OCI-LY7 (cell line): ENCODE results near the gene IRF2BP1. TPM values are rescaled to one million over a fixed set of nuclear protein-coding genes. Genes with fewer than 3 reads are reported as not detected.

Experiments
- BruUV-seq: library from RNA; stranded (reverse); fragments of 400-500 nt; replicated peaks from 2 replicates; lab custom pipeline; 2021; lab: Mats Ljungman, UMichigan
- CTCF ChIA-PET: fragments of 300-600 bp; sonication (Branson Sonifier 250); formaldehyde crosslinking; loops from one replicate; lab custom pipeline; 2022; ENCODE audit warnings: antibody characterized with exemption; ENCODE audit not compliant: unreplicated experiment; lab: Charles Lee
- POLR2A ChIA-PET: fragments of 300-600 bp; sonication (Branson Sonifier 250); formaldehyde crosslinking; loops from one replicate; lab custom pipeline; 2022; ENCODE audit warnings: antibody characterized with exemption; lab: Charles Lee
- DNase-seq: peaks from one replicate; pipeline ENCODE4 v3.0.0-alpha.2; 2015; ENCODE audit warnings: low spot score
- H2AFZ ChIP-seq: fragments of 200-600 bp; sonication (generic), shearing (Covaris generic); 2 replicates; pipeline ENCODE4 v1.6.1; 2014; ENCODE audit warnings: mild to moderate bottlenecking, antibody characterized with exemption, low read length, moderate library complexity
- H3K27ac ChIP-seq: fragments of 200-600 bp; sonication (generic); 2 replicates; pipeline ENCODE4 v1.5.1; 2014; ENCODE audit warnings: mixed run types, low read depth, mild to moderate bottlenecking, moderate library complexity, low read length, inconsistent platforms; ENCODE audit not compliant: poor library complexity, severe bottlenecking
- H3K36me3 ChIP-seq: fragments of 200-600 bp; sonication (generic); 2 replicates; pipeline ENCODE4 v1.6.1; 2014; ENCODE audit warnings: mild to moderate bottlenecking, antibody characterized with exemption, low read length, moderate library complexity, mixed read lengths; ENCODE audit not compliant: insufficient read depth
- H3K4me1 ChIP-seq: fragments of 200-600 bp; sonication (generic); 2 replicates; pipeline ENCODE4 v1.5.1; 2014; ENCODE audit warnings: mild to moderate bottlenecking, low read length; ENCODE audit not compliant: insufficient read depth, poor library complexity, severe bottlenecking
- H3K4me2 ChIP-seq: fragments of 200-600 bp; sonication (generic); 2 replicates; pipeline ENCODE4 v1.6.1; 2014; ENCODE audit warnings: mild to moderate bottlenecking, low read length
- H3K4me3 ChIP-seq: fragments of 200-600 bp; sonication (generic); 2 replicates; pipeline ENCODE4 v1.5.1; 2014; ENCODE audit warnings: mild to moderate bottlenecking, low read depth, low read length; ENCODE audit not compliant: poor library complexity, severe bottlenecking
- H3K79me2 ChIP-seq: fragments of 200-600 bp; sonication (generic); 2 replicates; pipeline ENCODE4 v1.6.1; 2016; ENCODE audit warnings: low read depth, mild to moderate bottlenecking, low read length, moderate library complexity, mixed read lengths; ENCODE audit not compliant: insufficient read depth
- H3K9me2 ChIP-seq: fragments of 200-600 bp; sonication (generic); 2 replicates; pipeline ENCODE4 v1.6.1; 2016; ENCODE audit warnings: mild to moderate bottlenecking, low read length, mixed read lengths; ENCODE audit not compliant: insufficient read depth
- H3K9me3 ChIP-seq: fragments of 200-600 bp; sonication (generic); 2 replicates; pipeline ENCODE4 v1.6.1; 2014; ENCODE audit warnings: mild to moderate bottlenecking, mixed run types, low read length, mixed read lengths
- H4K20me1 ChIP-seq: fragments of 200-600 bp; sonication (generic); 2 replicates; pipeline ENCODE4 v1.6.1; 2014; ENCODE audit warnings: mild to moderate bottlenecking, antibody characterized with exemption, low read length, moderate library complexity, mixed read lengths; ENCODE audit not compliant: insufficient read depth
- CTCF ChIP-seq: fragments of 200-600 bp; sonication (generic); conservative IDR thresholded peaks from 2 replicates; pipeline ENCODE4 v1.5.1; 2014; ENCODE audit warnings: mild to moderate bottlenecking, antibody characterized with exemption, low read length, moderate library complexity, mixed read lengths
- EZH2phosphoT487 ChIP-seq: fragments of 200-600 bp; sonication (generic); IDR thresholded peaks from 2 replicates; pipeline ENCODE4 v1.6.1; 2018; ENCODE audit warnings: low read depth, borderline replicate concordance, mild to moderate bottlenecking, mixed run types, antibody characterized with exemption, low read length, moderate library complexity, mixed read lengths
- intact Hi-C: fragments of 100-400 bp; cut with micrococcal nuclease; formaldehyde crosslinking; loops from one replicate; pipeline ENCODE4 v1.10.0; 2022; ENCODE audit not compliant: unreplicated experiment
- total RNA-seq, 2 experiments: library from RNA; depleted of rRNA in 1 of 2; stranded (reverse); fragments of >200 nt in 1 of 2; shearing (Covaris generic) in 1 of 2; gene quantifications; 2 replicates each; pipeline ENCODE4 v1.2.3, GENCODE V29; 2014 to 2022

The IRF2BP1 gene
- total RNA-seq, 2 experiments from 2014 or later, result 25.4 to 53.5 TPM

GRCh38 chr19:45902651-45903625, 17.0 kb upstream of the IRF2BP1 start:
- CTCF ChIA-PET, result no interaction called here
- H3K9me3 ChIP-seq, result no peaks in the 10 kb centered on the region
- no peaks in the 10 kb centered on the region for H3K9me2 ChIP-seq
- peaks cover 23% of the 10 kb centered on the region for H3K36me3 ChIP-seq
- peaks cover 18% of the 10 kb centered on the region; the same call in 1 of the 2 replicates for H3K79me2 ChIP-seq
- H3K4me3 ChIP-seq, result peak overlapping the region; percentile 94
- H3K4me1 ChIP-seq, result peaks cover 20% of the 10 kb centered on the region
- peak; percentile 98 for DNase-seq
- intact Hi-C loops, result loop anchor here (2.0 kb wide), 1 partner anchor 24 kb away; no protein-coding TSS in a partner anchor
- BruUV-seq, result no TSS peak
- TF ChIP-seq EZH2phosphoT487 (no peak), CTCF (no peak)
- POLR2A ChIA-PET, result interaction anchor here (1.2 to 2.1 kb wide), 3 partner anchors 9 to 39 kb away, joined by 3 to 8 read pairs (median 7); partner anchors contain the start of genes FOXA3 and SYMPK
- H3K27ac ChIP-seq, result peak overlapping the region; percentile 73
- H4K20me1 ChIP-seq, result no peaks in the 10 kb centered on the region
- peak overlapping the region; percentile 9; the same call in 1 of the 2 replicates for H2AFZ ChIP-seq
- H3K4me2 ChIP-seq, result peak overlapping the region; percentile 76

GRCh38 chr19:45901912-45902650, 16.1 kb upstream of the IRF2BP1 start, which contains the start of gene MYPOP:
Gene MYPOP, minus strand, starts transcription at chr19:45902613. Its CDS starts 840 bp downstream, at chr19:45901773.
- CTCF ChIA-PET, result no interaction called here
- 0 out of 2 replicates have a peak, but pooled peaks have one; percentile 28 for TF ChIP-seq CTCF
- TF ChIP-seq EZH2phosphoT487, result no peak
- Histone ChIP-seq H3K36me3 (peaks cover 30% of the 10 kb centered on the region), H3K9me3 (no peaks in the 10 kb centered on the region), H3K4me1 (peaks cover 20% of the 10 kb centered on the region), H3K79me2 (peaks cover 18% of the 10 kb centered on the region; the same call in 1 of the 2 replicates), H3K4me2 (peak within 1 kb of the TSS; percentile 81), H4K20me1 (no peaks in the 10 kb centered on the region), H2AFZ (peak within 1 kb of the TSS; percentile 36; the same call in 1 of the 2 replicates), H3K4me3 (peak within 1 kb of the TSS; percentile 94), H3K9me2 (no peaks in the 10 kb centered on the region), H3K27ac (peak within 1 kb of the TSS; percentile 73)
- BruUV-seq, result no TSS peak
- no peak for DNase-seq
- POLR2A ChIA-PET, result interaction anchor here (1.2 to 2.1 kb wide), 2 partner anchors 20 to 38 kb away, joined by 3 to 8 read pairs; partner anchors contain the start of genes FOXA3 and SYMPK
- intact Hi-C loops, result loop anchor here (2.0 kb wide), 1 partner anchor 25 kb away; no protein-coding TSS in a partner anchor
